HG03095 (cell line): ENCODE data around the gene PDE8B.

ENCODE experiments used
- ATAC-seq: cut with Tn5 transposase; IDR thresholded peaks from one replicate; pipeline ENCODE4 v1.9.1; 2021; ENCODE audit warnings: moderate library complexity; ENCODE audit not compliant: unreplicated experiment

PDE8B gene

DNA sequence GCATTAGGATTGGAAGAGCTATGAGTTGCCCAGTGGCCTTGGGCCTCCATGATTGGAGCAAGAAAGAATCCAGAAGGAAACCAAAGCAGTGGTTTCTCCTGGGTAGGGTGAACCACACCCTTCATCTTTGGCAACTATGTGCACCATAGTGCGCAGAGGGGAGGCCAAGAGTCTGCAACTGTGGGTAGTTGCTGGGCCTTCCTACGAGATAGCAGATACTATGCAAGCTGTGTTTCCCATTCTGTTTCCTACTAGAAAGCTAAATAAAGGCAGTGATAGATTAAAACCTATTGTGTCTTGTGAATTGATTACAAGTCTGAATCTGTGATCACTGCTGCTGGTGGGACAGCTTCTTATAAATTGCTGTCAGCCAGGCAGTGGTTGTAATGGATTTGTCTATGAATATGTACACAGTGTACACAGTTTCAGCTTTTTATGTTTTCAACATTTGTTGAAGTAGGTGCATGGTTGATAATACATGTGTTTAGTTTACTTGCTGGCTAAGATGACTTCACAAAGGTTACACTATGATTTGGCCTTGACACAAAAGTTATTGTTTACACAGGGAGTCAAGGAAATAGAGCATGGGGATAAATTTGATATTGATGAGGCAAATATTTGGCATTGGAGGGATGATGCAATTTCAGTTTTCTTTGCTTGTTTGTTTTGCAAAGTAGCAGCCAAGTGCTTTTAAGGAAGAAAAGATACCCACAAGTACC, 23.7 kb upstream of the PDE8B start:
- ATAC-seq: no peak

DNA sequence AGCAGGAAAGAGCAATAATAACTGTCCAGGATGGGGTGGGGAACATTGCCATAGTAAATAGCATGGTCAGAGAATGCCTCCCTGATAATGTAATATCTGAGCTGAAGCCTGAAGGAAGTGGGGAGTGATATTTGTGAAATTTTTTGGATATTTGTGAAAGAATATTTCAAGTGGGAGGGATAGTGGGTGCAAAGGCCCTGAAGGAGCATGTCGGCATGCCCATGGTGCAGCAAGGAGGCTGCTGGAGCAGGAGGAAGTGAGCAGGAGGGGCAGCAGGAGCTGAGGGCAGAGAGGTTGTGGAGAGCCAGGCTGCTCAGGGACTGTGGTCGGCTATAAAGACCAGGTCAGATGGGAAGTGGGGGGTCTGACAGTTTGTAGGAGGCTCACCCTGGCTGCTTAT, 21.1 kb upstream of the PDE8B start:
- ATAC-seq: no peak

DNA sequence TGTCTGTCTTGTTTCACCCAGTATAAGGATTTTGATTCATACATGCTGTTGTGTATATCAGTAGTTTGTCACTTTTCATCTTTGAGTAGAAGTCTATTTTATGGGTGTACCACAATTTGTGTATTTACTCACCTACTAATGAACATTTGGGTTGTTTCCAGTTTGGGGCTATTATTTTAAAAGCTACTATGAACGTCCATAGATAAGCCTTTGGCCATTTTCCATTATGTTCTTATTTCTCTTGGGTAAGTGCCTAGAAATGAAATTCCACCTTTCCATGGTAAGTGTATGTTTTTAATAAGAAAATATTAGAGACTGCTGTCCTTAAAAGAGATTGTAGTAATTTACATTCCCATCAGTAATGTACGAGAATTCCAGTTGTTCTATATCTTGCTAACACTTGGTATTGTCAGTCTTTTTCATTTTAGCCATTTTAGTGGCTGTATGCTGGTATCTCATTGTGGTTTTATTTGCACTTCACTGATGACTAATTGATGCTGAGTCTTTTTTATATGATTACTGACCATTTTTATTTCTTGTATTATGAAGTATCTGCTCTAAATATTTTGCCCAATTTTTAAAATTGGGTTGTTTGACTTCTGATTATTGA, 17.9 kb upstream of the PDE8B start:
- no peak for ATAC-seq

DNA sequence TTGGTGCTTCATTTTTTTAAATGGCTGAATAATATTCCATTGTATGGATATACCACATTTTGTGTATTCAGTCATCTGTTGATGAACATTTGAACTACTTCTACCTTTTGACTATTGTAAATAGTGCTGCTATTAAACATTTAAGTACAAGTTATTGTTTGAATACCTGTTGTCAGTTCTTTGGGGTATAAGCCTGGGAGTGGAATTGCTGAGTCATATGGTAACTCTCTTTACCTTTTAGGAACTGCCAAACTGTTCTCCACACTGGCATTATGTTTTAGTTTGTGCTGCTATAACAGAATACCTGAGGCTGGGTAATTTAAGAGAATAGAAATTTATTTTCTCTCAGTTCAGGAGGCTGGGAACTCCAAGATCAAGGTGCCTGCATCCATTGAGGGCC, 15.7 kb upstream of the PDE8B start:
- ATAC-seq: no peak

DNA sequence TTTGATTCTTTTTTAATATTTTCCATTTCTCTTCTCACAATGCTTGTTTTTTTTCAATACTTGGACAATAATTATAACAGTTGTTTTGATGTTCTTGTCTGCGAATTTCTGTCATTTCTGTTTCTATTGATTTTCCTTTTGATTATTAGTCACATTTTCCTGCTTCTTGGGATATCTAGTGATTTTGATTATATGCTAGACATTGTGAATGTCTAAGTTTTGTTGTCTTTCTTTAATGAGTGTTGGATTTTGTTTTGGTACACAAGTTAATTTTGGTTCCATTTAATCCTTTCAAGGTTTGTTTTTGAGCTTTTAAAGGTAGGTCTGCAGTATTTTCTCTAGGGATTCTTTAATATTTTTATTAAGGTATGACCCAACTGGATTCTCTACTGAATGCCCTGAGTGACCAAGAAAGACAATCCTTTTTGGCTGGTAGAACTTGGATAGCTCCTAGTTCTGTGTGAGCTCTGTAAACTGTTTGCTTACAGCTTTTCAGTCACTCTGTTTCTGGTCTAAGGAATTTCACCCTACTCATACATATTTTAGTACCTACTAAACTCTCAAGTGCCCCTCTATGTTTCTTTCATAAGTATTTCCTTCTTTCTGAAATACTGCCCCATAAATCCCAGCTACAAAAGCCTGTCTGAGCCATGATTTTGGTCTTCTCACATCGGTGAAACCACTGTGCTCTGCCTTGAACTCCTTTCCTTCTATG, 12.5 kb upstream of the PDE8B start:
- ATAC-seq: no peak

DNA sequence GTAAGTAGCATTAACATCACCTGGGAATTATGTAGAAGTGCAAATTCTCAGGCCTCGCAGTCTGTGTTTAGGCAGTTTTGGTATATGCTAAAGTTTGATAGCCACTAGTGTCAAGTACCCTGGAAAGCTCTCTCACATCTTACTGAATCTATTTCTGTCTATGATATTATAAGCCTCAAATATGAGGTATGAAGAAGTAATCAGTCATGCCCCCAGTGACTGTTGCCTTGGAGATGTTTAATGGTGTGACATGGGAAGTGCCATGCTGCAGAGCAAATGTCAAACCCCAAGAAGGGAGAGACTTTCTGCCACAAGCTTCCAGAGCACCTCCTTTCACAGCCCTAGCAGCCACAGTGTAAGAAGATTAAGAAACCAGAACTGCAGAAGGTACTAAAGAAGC, 9.8 kb upstream of the PDE8B start:
- ATAC-seq: no peak

DNA sequence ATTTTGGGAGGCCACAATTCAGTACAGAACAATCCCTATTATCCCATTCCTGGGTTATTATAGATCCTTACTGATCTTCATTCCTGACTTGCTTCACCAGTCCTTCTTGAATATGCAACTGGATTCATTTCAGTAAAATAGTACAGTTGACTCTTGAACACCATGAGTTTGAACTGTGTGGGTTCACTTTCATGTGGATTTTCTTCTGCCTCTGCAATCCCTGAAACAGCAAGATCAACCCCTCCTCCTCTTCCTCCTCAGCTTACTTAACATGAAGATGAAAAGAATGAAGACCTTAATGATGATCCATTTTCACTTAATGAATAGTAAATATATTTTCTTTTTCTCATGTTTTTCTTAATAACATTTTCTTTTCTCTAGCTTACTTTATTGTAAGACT, 8.3 kb upstream of the PDE8B start:
- ATAC-seq: no peak

DNA sequence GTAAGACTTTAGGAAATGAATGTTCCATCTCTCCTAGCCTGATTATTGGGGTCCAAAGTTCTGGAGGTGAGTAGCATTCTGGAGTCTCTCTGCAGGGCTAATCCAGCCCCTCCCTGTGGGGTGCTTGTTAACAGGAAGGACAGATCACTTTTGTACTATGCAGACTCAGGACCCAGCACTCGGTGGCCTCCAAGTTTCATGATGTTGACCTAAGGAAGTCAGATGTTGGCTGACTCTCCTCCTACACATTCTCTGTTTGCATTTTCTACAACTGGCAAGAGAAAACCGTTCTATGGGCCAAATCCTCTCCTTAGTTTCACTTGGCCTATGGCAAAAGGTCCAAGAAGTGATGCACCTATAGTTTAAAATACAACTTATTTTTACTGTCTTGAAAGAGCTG, 5.5 kb upstream of the PDE8B start:
- no peak for ATAC-seq

DNA sequence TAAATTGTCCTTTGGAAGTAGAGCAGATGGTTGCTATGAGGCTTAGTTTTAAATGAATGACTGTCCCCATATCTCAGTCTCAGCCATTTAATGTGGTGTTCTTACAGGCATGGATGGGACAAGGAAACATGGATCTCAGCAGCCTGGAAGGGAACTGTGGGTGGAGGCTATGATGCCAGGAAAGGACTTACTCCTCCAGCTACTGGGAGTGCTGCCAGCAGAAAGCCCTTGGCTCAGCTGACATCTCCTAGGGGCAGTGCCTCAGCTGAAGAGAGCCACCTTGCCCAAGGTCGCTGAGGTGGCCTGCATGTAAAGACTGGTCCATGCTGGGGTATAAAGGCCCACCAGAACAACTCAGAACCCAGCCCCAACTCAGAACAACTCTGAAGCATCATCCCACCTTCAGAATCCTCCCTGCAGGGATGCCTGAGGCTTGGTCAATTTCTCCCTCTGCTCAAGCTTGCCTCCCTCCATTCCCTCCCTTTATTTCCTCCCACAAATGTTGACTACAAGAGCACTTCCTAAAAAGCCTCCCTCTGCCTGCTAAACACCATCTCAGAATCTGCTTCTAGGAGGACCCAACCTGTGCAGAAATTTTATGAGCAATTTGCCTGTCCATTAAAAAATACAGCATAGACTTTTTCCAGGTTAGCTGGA, 1.8 kb upstream of the PDE8B start:
- no peak for ATAC-seq

DNA sequence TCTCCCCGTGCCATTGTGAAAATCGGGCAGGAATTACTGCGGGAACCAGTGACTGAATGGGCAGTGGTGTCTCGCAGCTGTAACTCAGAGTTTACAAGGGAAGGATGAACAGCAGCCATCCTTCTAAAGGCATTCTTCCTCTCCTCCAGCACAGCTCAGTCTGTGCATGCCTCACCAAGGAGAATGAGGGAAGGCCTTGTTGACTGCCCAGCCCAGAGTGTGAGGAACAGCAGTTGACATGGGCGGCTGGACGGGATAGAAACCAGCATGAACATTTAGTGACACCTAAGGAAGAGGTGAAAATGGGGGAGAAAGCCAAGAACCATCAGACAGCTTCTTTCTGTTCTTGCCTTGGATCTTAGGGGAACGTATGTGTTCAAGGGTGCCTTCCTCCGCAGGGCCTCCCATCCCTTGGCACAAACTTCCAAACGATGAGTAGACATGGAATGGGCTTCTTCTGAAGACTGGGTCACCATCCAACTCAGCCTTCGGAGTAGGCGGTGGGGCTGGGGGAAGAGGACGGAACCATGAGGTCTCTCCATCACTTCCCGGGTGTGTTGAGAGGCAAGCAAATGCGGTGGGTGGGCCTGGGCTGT, 887 bp upstream of the PDE8B start:
- ATAC-seq: no peak

DNA sequence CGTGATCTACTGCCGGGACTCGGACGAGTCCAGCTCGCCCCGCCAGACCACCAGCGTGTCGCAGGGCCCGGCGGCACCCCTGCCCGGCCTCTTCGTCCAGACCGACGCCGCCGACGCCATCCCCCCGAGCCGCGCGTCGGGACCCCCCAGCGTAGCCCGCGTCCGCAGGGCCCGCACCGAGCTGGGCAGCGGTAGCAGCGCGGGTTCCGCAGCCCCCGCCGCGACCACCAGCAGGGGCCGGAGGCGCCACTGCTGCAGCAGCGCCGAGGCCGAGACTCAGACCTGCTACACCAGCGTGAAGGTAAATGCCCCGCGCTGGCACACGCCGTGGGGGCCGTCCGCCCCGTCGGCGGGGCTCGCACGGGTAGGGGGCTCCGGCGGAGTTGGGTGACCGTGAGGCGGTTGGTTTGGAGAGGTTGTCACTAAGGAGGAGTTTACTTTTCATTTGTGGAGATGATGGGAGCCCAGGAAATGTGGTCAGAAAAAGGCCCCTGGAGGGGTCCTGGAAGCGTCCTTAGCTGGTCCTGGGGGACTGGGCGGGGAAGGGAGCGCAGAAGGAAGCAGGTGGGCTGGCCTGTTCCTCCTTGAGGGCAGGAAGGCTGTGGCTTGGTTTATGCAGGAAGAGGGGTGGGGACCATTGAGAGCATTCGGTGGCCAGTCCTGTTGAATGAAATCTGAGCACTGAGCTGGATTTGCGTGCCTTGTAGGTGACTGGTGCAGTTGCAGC, 647 bp downstream of the PDE8B start:
- no peak for ATAC-seq

DNA sequence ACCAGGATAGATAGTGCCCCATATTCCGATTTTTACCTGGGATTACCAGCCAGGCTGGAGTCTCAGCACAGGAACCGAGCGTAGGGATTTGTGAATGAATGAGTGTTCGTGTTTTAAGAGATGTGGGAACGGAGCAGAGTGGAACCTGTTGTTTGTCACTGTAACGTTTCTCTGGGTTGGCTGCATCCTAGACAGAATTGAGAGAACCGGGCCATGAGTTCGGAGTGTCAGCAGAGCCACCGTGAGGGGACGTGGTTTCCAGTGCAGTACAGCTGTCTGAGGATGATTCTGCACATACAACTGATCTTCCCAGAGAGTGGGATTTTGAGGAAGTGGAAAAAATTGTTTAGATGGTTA, 1.2 kb downstream of the PDE8B start:
- no peak for ATAC-seq

DNA sequence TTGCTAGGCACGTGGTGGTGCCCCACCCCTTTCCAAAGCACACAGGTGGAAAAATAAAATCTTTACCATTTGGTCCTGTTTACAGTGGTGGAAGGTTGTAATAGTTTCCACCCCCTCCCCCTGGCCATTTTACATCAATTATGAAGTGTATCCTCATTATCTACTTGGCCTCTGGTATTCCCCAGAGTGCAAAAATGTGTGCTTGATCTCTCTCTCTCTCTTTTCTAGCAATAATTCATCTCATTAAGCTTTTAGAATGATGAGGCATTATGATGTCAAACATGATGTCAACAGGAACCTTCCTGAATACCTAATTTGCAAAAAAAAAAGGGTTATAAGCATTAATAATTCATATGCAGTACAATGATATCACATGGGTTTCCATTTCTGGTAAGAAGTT, 3.1 kb downstream of the PDE8B start:
- ATAC-seq: no peak

DNA sequence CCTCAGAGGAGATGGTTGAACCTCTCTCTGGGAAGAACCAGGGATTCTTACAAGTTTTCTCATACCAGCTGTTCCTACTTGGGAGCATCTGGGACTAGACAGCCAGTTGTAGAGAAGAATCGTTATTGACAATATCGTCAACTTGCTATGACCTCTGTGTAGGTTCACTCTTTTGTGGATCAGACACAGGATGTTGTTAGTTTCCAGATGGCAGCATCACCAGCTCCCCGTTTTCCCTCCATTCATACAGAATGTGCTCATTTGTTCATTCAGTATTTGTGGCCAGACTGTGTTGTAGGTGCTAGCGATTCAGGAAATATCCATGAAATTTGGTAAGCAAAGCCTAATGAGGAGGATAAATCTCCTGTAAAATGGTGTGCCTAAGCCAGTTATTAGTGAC, 3.7 kb downstream of the PDE8B start:
- ATAC-seq: no peak

DNA sequence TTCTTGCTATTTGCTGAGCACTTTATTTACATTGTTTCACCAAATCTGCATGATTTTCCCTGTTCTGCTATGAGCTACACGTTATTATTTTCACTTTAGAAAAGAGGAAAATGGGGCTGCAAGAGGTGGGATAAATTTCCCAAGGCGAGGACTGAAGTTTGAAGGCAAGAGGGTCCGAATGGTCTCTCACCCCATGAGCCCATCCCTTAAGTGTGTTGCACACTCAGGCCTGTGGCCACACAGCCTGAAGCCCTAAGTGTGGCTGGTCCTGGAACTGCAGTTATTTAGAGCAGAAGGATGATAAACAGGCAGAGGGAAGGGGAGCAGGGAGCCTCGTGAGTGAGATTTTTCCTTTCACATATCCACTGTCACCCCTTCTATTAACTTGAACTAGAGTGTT, 7.8 kb downstream of the PDE8B start:
- no peak for ATAC-seq

DNA sequence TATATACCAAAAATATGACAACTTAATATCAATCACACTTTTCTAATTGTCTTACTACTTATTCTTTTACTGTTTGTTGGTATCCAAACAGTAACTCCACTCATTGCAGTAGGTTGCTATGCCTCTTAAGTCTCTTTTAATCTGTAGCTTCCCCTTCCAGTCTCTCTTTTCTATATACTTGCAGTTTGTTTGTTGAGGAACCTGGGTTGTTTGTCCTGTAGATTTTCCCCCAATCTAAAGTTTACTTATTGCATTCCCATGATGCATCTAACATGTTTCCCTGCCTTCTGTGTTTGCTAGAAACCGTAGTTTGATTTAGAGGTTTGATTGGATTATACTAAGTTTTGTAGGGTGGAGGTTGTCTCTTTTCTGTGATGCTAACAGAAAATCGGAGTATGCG, 10.6 kb downstream of the PDE8B start:
- no peak for ATAC-seq

DNA sequence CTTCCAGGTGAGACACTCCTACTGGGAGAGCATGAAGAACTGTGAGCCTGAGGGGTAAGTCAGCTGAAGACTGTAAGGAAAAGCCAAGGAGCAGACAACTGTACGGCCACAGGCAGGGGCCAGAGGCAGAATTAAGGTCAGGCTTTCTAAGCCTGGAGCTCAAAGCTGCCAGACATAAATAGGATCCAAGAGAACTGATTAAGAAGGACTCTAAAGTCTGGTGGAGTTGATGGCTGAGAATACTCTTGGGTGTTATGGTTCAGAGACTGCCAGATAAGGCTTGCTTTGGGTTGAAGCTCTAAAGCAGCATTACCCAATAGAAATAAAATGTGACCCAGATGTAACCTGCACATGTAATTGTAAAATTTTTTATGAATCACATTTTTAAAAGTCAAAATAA, 12.2 kb downstream of the PDE8B start:
- no peak for ATAC-seq

DNA sequence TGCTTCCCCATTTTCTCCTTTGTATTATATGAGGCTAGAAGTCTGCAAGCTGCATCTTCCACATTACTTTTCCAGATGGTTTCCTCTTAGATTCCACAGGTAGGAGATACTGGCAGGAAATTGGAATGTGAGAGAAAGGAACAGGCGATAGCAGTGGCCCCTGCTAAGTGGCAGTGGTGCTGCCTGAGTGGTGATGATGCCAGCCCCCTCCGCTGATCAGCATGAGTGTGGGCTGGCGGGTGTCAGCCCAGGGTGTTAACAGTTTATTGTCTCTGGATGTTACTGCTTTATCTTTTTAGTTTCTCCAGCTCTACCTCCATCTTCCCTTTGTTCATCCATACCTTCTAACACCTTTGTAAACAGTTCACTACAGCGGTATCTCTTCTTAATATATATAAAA, 13.2 kb downstream of the PDE8B start:
- ATAC-seq: no peak

DNA sequence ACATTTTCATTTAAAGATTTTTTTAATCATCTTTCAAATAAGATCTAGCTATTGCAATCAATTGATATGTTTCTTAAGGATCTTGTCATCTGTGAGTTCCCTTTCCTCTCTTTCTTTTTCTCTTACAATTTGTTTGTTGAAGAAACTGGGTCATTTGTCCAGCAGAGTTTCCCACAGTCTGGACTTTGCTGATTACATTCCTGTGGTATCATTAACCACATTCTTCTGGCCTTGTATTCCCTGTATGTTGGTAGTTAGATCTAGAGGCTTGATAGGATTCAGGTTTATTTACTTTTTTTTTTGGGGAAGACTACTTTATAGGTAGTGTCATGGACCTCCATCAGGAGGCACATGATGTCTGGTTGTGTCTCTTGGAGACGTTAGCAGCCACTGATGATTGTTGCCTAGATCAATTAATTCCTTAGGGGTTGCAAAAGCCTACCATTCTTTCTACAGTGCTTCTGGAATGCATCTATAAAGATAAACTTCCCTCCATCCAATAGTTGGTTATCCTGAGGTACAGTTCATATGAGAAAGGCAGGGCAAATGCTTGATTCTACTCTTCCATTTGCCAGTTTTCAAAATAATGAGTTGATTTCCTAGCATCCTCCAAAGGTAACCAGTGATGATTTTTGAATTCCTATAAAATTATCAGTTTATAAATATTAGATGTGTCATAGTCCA, 14.3 kb downstream of the PDE8B start:
- ATAC-seq: no peak

DNA sequence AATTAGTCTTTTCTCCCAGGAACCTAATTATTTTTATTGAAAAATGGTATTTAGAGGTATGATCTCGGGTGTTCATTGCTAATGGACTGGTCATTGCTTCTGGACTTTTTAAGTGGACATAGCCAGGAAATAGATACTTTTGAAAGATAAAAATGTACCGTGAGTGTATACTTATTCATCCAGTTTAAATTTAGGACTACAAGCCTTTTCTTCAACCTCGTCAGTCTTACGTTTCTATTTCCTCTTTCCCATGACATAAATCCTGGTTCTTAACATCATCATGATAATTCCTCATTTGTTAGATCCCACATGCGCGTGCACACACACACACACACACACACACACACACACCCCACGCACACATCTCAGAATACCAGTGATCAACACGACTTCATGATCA, 15.1 kb downstream of the PDE8B start:
- no peak for ATAC-seq
